ENCODE results near the gene PSMA5.

GRCh38 chr1:109372281-109372680 is 54.0 kb downstream of the PSMA5 start:
- TF ChIP-seq CTCF (IDR thresholded peaks at IDR 0.05) (no peak), POLR2A (IDR thresholded peaks at IDR 0.05) (no peak)
